Fibroblast of mammary gland (primary cell): ENCODE results near the gene UGDH.
"Not testable (repeated sequence)": the region's sequence is repeated elsewhere in the genome, so short reads cannot be mapped to it uniquely, and the experiment has no call there.

Experiments used
- DNase-seq: peaks from one replicate; pipeline ENCODE4 v3.0.0-alpha.2; 2010; ENCODE audit warnings: low read depth
- H3K4me3 ChIP-seq: 2 replicates; pipeline ENCODE4 v1.5.1; 2011; ENCODE audit warnings: low read depth, mild to moderate bottlenecking, low read length, moderate library complexity; ENCODE audit not compliant: control insufficient read depth
- CTCF ChIP-seq: conservative IDR thresholded peaks from 2 replicates; pipeline ENCODE4 v1.5.1; 2011; ENCODE audit warnings: low read depth, low read length, inconsistent platforms; ENCODE audit not compliant: control insufficient read depth, insufficient read depth

The UGDH gene

DNA sequence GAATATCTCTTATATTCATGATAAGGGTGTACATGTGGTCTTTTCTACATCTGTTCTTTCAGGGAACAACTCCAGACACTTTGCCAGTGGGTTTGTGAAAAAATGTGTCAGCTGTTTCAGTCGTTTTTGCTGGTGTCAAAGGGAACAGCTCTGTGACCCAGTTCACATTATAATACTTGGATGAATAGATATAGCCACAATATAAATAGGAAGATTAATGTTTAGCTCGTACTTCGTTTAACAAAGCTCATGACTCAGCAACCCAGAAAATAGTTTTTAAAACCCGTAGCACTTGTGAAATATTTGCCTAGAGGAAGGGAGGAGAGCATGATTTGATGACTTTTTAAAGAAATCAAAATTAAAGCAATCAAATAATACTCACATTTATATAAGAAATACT lies 60.5 kb downstream of the UGDH start:
- TF ChIP-seq CTCF, result no peak
- no peak for DNase-seq
- H3K4me3 ChIP-seq, result no peak overlapping the region

DNA sequence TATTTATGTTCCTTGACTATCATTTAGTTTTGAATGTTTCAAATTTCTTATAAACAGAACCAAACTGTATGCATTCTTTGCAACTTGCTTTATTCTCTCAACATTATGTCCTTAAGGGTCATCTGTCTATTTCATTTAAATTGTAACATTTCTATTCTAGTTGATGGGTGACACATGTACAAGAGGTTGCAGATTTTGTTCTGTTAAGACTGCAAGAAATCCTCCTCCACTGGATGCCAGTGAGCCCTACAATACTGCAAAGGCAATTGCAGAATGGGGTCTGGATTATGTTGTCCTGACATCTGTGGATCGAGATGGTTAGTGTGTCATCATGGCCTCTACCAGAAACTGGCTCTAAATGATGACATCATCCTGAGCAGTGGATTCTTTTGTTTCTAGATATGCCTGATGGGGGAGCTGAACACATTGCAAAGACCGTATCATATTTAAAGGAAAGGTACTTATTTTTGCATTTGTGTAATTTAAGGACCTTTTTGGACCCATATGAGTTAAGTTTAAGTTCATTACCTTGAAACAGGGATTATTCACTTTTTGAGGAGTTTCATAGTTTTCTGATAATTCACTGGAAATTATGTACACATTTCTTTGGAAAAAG lies 62.2 kb downstream of the UGDH start:
- peak; percentile 32 for TF ChIP-seq CTCF

GRCh38 chr4:39458505-39459300 lies 68.5 kb downstream of the UGDH start, which contains the start of the genes LIAS and RPL9:
TSS of gene LIAS (plus strand) at chr4:39459056. CDS start at chr4:39459118, 62 bp downstream.
TSS of gene RPL9 (minus strand) at chr4:39458922. CDS start at chr4:39458439, 483 bp downstream.
- no peak for TF ChIP-seq CTCF
- H3K4me3 ChIP-seq, result peak within 1 kb of the TSS; percentile 82
- peak; percentile 100 for DNase-seq

More for the DNA sequence above, 62.2 kb downstream of the UGDH start:
- H3K4me3 ChIP-seq, result no peak overlapping the region
- DNase-seq, result peak; percentile 93

- H3K4me3 ChIP-seq, result peak overlapping the region; percentile 82
- DNase-seq, result not testable (repeated sequence)
Observed at GRCh38 chr4:39458161-39458504, 69.1 kb downstream of the UGDH start.

GRCh38 chr4:39456946-39457763 lies 70.1 kb downstream of the UGDH start:
- peak overlapping the region; percentile 82 for H3K4me3 ChIP-seq
- no peak for DNase-seq
- no peak for TF ChIP-seq CTCF

DNA sequence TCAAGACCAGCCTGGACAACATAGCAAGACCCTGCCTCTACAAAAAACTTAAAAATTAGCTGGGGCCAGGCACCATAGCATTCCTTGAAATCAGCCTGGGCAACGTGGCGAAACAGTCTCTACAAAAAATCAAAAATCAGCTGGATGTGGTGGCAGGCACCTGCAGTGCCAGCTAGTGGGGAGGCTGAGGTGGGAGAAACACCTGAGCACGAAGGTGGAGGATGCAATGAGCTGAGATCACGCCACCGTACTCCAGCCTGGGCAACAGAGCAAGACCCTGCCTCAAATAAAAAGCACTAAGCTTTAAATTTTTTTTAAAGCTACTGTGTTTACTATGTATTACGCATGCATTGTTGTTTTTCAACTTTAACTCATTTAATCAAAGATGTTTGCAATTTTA lies 71.8 kb downstream of the UGDH start:
- no peak overlapping the region for H3K4me3 ChIP-seq
- no peak for DNase-seq
- TF ChIP-seq CTCF, result no peak

- H3K4me3 ChIP-seq, result no peak overlapping the region
Observed at GRCh38 chr4:39453738-39454137, 73.5 kb downstream of the UGDH start.

More at GRCh38 chr4:39453738-39454137, 73.5 kb downstream of the UGDH start:
- DNase-seq, result no peak
- TF ChIP-seq CTCF, result no peak
